ENCODE measurements around the gene SNX18.

- TF ChIP-seq ZNF692 (tag by site-specific recombination; IDR thresholded peaks at IDR 0.05), result no peak
- no peak for TF ChIP-seq CTCF (tag by site-specific recombination; IDR thresholded peaks at IDR 0.05)
- TF ChIP-seq REST (tag by site-specific recombination; IDR thresholded peaks at IDR 0.05), result no peak
- no peak for TF ChIP-seq ZNF626 (tag by site-specific recombination; IDR thresholded peaks at IDR 0.05)
Measured at GRCh38 chr5:54535149-54535844, 17.7 kb downstream of the SNX18 start.
